Stimulated activated naive CD8-positive, alpha-beta T cell treated with anti-CD3 and anti-CD28 coated beads, Interleukin-15, Interleukin-2, amounts not matched to agents 100 U/mL and 50 U/mL, for 24 hours (primary cell): Measurements from ENCODE around the gene KRTAP1-1.
"Not testable (repeated sequence)": the region's sequence is repeated elsewhere in the genome, so short reads cannot be mapped to it uniquely, and the experiment has no call there.

Experiments
- ATAC-seq: fragments of 150-1000 bp; cut with Tn5 transposase; one replicate; pipeline ENCODE4 v1.10.0; 2021
- DNase-seq: peaks from one replicate; pipeline ENCODE4 v3.0.0; 2021

KRTAP1-1 gene

GRCh38 chr17:41012326-41013120 lies 28.7 kb downstream of the KRTAP1-1 start:
- ATAC-seq (no peak), DNase-seq (no peak)

- ATAC-seq: no peak
- no peak for DNase-seq
Measured at GRCh38 chr17:41010441-41010840, 30.8 kb downstream of the KRTAP1-1 start.

- DNase-seq (no peak), ATAC-seq (no peak)
Measured at GRCh38 chr17:41009936-41010335, 31.3 kb downstream of the KRTAP1-1 start.

- DNase-seq: no peak
- no peak for ATAC-seq
Measured at GRCh38 chr17:41009301-41009760, 31.9 kb downstream of the KRTAP1-1 start.

- DNase-seq (no peak), ATAC-seq (no peak)
Measured at GRCh38 chr17:41008811-41009210, 32.4 kb downstream of the KRTAP1-1 start, which contains the start of gene KRTAP3-1. KRTAP3-1 (minus strand) TSS chr17:41009128; CDS start chr17:41009074, 54 bp downstream.

- ATAC-seq (no peak), DNase-seq (no peak)
Measured at GRCh38 chr17:41004397-41004796, 36.9 kb downstream of the KRTAP1-1 start.

GRCh38 chr17:41003926-41004325 lies 37.3 kb downstream of the KRTAP1-1 start:
- DNase-seq (no peak), ATAC-seq (no peak)

GRCh38 chr17:41002814-41003213 lies 38.4 kb downstream of the KRTAP1-1 start:
- DNase-seq: no peak
- no peak for ATAC-seq

- ATAC-seq (no peak), DNase-seq (no peak)
Measured at GRCh38 chr17:41001795-41002194, 39.5 kb downstream of the KRTAP1-1 start.

GRCh38 chr17:40999563-40999962 lies 41.7 kb downstream of the KRTAP1-1 start, which contains the start of gene KRTAP3-2:
KRTAP3-2 (minus strand) TSS chr17:40999906; CDS start chr17:40999853, 53 bp downstream.
- ATAC-seq, DNase-seq: not testable (repeated sequence)

- DNase-seq (no peak), ATAC-seq (no peak)
Measured at GRCh38 chr17:40997361-40997760, 43.9 kb downstream of the KRTAP1-1 start.

- ATAC-seq: no peak
Measured at GRCh38 chr17:40996829-40997228, 44.4 kb downstream of the KRTAP1-1 start.

GRCh38 chr17:40995116-40995515 lies 46.1 kb downstream of the KRTAP1-1 start:
- no peak for ATAC-seq

More at GRCh38 chr17:40996829-40997228, 44.4 kb downstream of the KRTAP1-1 start:
- no peak for DNase-seq

GRCh38 chr17:40993839-40994238 lies 47.4 kb downstream of the KRTAP1-1 start, which contains the start of gene KRTAP3-3:
KRTAP3-3 (minus strand) TSS chr17:40994164; CDS start chr17:40994097, 67 bp downstream.
- ATAC-seq: no peak
- DNase-seq: no peak

More at GRCh38 chr17:40995116-40995515, 46.1 kb downstream of the KRTAP1-1 start:
- no peak for DNase-seq

GRCh38 chr17:40993084-40993483 lies 48.2 kb downstream of the KRTAP1-1 start:
- no peak for DNase-seq
- no peak for ATAC-seq

- ATAC-seq (no peak), DNase-seq (no peak)
Measured at GRCh38 chr17:40992666-40993065, 48.6 kb downstream of the KRTAP1-1 start.
